HepG2 (cell line): Measurements from ENCODE around the gene ANKRD44.

Experiments used
- ARHGAP35 ChIP-seq: sonication (generic); formaldehyde crosslinking; IDR thresholded peaks from 2 replicates; pipeline ENCODE4 v1.9.0; 2022; ENCODE audit warnings: mild to moderate bottlenecking, inconsistent platforms, moderate library complexity, missing genetic modification reagents, borderline replicate concordance
- HOXA3 ChIP-seq: sonication (generic); formaldehyde crosslinking; IDR thresholded peaks from 2 replicates; pipeline ENCODE4 v1.5.0; 2020; ENCODE audit warnings: missing genetic modification reagents
- JUND ChIP-seq: sonication (generic); formaldehyde crosslinking; IDR thresholded peaks from 2 replicates; pipeline ENCODE4 v1.8.0; 2022; ENCODE audit warnings: mild to moderate bottlenecking, missing genetic modification reagents
- MXI1 ChIP-seq: IDR thresholded peaks from 3 replicates; pipeline ENCODE4 v1.6.1; 2012; ENCODE audit warnings: low read depth, low read length, inconsistent platforms, borderline replicate concordance
- TF ChIP-seq, protein P1 (sequence below): IDR thresholded peaks from 2 replicates; pipeline ENCODE4 v1.6.1; 2016; ENCODE audit warnings: low read depth, borderline replicate concordance

DNA sequence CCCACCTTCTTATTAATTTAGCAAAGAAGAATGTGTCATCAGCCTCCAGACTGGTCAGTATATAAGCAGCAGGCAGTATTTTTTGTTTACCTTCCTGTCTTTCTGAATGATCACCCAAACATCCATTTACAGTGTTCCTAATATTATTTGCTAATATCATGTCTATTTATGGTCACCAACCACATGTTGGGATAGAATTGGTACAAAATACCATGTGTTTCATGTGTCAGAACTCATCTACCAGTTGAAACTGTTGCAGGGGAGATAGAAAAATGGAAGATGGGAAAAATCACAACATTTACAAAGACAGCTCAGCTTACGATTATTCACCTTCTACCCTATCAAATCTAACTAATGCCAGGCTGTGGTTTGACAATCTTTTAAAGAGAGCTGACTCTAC lies 66.2 kb downstream of the ANKRD44 start:
- TF ChIP-seq, protein P1, sequence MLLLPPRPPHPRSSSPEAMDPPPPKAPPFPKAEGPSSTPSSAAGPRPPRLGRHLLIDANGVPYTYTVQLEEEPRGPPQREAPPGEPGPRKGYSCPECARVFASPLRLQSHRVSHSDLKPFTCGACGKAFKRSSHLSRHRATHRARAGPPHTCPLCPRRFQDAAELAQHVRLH: no peak
- no peak for TF ChIP-seq HOXA3 (CRISPR knock-in tag)
- TF ChIP-seq JUND (CRISPR knock-in tag): no peak
- no peak for TF ChIP-seq ARHGAP35 (CRISPR knock-in tag)
- TF ChIP-seq MXI1: no peak
